HL-60/S4 treated with retinoic acid at 250 ng/mL for 4 days and 3 days (cell line): Measurements from ENCODE around the gene PACRG.

ENCODE experiments used
- in situ Hi-C: fragments of 300-500 bp; cut with MboI; formaldehyde crosslinking; loops from 2 replicates; pipeline ENCODE4 v1.7.0; 2022; ENCODE audit warnings: low sequenced_read_pairs

The PACRG gene

GRCh38 chr6:162998777-162999176 lies 271.0 kb downstream of the PACRG start:
- in situ Hi-C loops: no loop called here

GRCh38 chr6:162999575-163000285 lies 272.0 kb downstream of the PACRG start:
- in situ Hi-C loops: no loop called here

GRCh38 chr6:163001330-163001729 lies 273.6 kb downstream of the PACRG start:
- in situ Hi-C loops: no loop called here

- in situ Hi-C loops: no loop called here
These were observed 280.4 kb downstream of the PACRG start for GRCh38 chr6:163008186-163008585.

- in situ Hi-C loops: no loop called here
These were observed 280.9 kb downstream of the PACRG start for GRCh38 chr6:163008626-163009025.

GRCh38 chr6:163010145-163010544 lies 282.4 kb downstream of the PACRG start:
- in situ Hi-C loops: no loop called here

- in situ Hi-C loops: no loop called here
These were observed 287.0 kb downstream of the PACRG start for GRCh38 chr6:163014736-163015135.

- in situ Hi-C loops: no loop called here
These were observed 290.0 kb downstream of the PACRG start for GRCh38 chr6:163017801-163018200.

- in situ Hi-C loops: no loop called here
These were observed 292.2 kb downstream of the PACRG start for GRCh38 chr6:163019926-163020325.

- in situ Hi-C loops: no loop called here
These were observed 293.3 kb downstream of the PACRG start for GRCh38 chr6:163021054-163021453.

GRCh38 chr6:163023700-163024099 lies 295.9 kb downstream of the PACRG start:
- in situ Hi-C loops: no loop called here

GRCh38 chr6:163026893-163027292 lies 299.1 kb downstream of the PACRG start:
- in situ Hi-C loops: no loop called here

- in situ Hi-C loops: no loop called here
These were observed 303.2 kb downstream of the PACRG start for GRCh38 chr6:163030980-163031379.

GRCh38 chr6:163031931-163032330 lies 304.2 kb downstream of the PACRG start:
- in situ Hi-C loops: no loop called here

- in situ Hi-C loops: no loop called here
These were observed 308.4 kb downstream of the PACRG start for GRCh38 chr6:163036160-163036645.

GRCh38 chr6:163038317-163038716 lies 310.5 kb downstream of the PACRG start:
- in situ Hi-C loops: no loop called here

GRCh38 chr6:163048345-163048744 lies 320.6 kb downstream of the PACRG start:
- in situ Hi-C loops: no loop called here

- in situ Hi-C loops: no loop called here
These were observed 326.0 kb downstream of the PACRG start for GRCh38 chr6:163053667-163054344.

GRCh38 chr6:163054641-163055040 lies 326.9 kb downstream of the PACRG start:
- in situ Hi-C loops: no loop called here

- in situ Hi-C loops: no loop called here
These were observed 329.5 kb downstream of the PACRG start for GRCh38 chr6:163057260-163057659.

GRCh38 chr6:163062790-163063189 lies 335.0 kb downstream of the PACRG start:
- in situ Hi-C loops: no loop called here

- in situ Hi-C loops: no loop called here
These were observed 335.8 kb downstream of the PACRG start for GRCh38 chr6:163063561-163063960.
